HK-2 (cell line): ENCODE results near the gene EEF1AKMT1.

Experiments
- DNase-seq: peaks from one replicate; pipeline ENCODE4 v3.0.0-alpha.2; 2018; ENCODE audit not compliant: unreplicated experiment

Gene EEF1AKMT1

GRCh38 chr13:20719783-20720182, 54.0 kb downstream of the EEF1AKMT1 start:
- no peak for DNase-seq

GRCh38 chr13:20718958-20719566, 54.7 kb downstream of the EEF1AKMT1 start:
- DNase-seq = no peak

DNA sequence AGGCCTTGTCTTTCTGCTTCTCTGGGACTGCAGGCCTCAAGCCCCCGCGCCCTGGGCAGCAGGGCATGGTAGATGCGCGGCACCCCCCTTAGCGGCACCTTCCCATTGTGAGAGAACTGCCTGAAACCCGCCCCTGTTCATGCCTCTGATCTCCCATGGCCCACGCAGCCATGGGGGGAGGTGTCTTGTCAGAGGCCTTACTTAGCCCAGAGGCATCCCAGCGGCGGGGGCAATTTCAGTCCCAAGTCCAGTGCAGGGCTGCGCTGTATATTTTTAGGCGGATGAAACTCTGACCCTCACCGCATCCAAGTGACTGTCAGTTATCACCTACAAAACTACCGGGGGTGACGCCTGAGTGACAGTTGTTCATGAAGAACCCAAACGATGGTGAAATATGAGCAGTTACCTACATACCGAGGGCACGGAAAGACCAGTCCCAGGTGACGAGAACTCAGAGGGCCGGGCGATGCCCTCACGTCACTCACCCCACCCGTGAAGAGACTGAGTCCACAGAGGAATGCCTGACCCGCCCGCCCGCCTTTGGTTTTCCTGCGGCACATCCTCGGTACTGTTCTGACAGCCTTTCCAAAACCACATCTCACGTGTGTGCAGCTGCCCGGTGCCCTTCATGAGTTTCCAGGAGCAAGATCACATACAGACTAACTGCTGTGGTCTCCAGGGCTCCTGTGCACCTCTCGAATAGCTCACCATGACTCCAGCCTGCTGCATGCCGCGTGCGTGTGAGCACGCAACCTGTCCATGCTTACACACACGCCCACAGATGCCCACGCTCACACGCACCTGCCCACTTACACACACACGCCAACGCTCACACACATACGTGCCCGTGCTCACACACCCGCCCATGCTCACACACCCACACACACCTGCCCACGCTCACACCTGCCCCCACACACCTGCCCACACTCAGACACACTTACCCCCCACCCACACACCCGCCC, 55.9 kb downstream of the EEF1AKMT1 start:
- no peak for DNase-seq

GRCh38 chr13:20716951-20717350, 56.8 kb downstream of the EEF1AKMT1 start:
- no peak for DNase-seq

GRCh38 chr13:20715330-20715712, 58.4 kb downstream of the EEF1AKMT1 start:
- DNase-seq = no peak

GRCh38 chr13:20714563-20715329, 59.0 kb downstream of the EEF1AKMT1 start:
- no peak for DNase-seq

GRCh38 chr13:20714161-20714560, 59.6 kb downstream of the EEF1AKMT1 start:
- DNase-seq = no peak

GRCh38 chr13:20713751-20714150, 60.0 kb downstream of the EEF1AKMT1 start:
- DNase-seq = no peak

- no peak for DNase-seq
Observed at GRCh38 chr13:20713014-20713376, 60.8 kb downstream of the EEF1AKMT1 start.

DNA sequence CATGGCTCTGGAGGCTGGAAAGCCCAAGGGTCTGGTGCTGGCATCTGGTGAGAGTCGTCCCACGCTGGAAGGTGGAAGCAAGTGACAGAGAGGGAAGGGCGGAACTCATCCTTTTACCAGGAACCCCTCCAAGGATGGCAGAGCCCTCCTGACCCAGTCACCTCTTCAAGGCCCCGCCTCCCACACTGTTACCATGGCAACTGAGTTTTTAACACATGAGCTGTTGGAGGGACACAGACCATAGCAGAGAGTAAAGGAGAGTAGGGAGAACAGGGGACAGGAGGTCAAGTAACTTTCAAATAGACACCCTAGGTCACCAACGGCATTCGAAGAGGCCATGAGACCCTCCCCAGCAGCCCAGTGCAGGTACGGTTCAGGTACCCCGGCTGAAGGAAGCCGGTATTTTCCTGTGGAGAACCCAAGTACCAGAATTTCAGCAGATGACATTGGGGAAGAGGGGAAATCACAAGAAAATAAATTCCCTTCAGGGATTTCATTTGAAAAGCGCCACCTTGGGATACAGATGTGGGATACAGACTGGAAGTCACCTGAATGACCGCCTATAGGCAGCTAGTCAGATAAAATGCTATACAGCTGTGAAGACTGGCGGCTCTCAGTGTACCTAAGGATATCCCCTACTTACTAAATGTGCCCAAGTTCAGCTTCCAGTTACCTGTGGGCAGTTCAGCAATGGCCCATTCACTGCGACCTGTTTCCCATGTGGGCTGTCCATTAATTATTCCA, 62.3 kb downstream of the EEF1AKMT1 start:
- DNase-seq = no peak

DNA sequence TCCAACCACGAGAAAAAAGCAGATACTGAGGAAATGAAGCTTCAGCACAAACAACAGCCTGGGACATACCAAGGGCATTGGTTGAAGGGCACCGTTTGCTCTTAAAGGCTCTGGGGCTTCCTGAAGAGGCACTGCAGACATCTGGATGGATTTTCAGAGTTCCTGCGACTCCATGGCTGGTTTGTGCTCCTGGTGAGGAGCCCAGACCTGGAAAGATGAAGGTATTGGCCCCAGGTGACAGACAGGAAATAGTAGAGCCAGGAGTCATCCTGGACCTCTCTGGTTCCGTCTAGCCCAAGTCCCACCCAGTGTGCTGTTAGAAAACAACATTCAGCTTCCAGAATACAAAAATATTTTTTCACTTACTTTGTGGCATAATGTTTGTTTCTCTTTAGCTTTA, 64.0 kb downstream of the EEF1AKMT1 start:
- no peak for DNase-seq

DNA sequence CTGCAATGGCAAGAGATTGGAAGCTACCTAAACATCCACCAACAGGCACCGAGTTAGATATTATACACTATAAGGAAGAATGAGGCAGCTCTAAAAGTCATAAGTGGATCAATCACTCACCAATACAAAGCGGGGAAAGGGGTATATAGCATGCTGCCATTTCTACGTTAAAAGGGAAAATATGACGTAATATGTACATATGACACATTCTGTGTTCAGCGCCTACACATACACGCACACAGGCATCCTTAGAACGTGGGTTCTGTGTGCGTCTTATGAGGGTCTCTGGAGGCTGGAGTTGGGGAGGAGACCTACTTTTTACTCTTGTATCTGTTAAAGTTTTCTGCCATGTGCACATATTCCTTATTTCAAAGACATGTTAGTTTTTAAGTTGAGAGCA, 64.4 kb downstream of the EEF1AKMT1 start:
- DNase-seq = no peak

DNA sequence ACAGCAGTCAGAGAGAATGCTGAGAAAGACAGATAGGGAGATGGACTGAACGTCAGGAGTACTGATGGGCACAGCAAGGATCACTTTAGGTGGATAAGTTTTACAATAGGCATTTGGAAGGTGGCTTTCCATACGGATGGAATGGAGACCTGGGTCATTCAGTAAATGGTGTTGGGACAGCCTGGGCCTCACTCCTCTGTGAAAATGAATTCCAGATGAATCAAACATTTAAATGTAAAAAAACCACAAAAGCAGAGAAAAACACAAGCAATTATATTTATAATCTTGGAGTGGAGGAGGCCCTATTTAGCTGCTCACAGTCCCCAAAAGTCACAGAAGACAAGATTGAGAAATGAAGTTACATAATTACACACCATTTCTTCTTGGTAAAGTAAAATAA, 65.5 kb downstream of the EEF1AKMT1 start:
- DNase-seq = no peak

DNA sequence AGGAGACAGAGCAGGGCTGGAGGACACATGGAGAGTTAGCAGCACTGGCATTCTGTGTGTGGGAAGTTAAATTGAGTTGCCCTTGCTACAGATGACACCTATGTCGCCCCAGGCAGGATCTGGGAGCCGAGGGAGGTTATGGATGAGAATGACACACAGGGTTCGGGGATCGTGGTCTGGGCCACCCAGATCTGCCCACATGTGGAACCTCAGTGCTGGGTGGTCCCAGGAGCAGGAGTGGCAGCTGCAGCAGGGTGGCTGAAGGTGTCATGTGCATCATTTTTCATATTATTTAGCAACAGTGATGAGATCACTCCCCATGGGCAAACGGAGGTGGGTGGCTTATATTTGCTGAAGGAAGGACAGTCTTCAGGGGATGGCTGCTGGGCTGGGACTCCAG, 67.1 kb downstream of the EEF1AKMT1 start:
- no peak for DNase-seq

DNA sequence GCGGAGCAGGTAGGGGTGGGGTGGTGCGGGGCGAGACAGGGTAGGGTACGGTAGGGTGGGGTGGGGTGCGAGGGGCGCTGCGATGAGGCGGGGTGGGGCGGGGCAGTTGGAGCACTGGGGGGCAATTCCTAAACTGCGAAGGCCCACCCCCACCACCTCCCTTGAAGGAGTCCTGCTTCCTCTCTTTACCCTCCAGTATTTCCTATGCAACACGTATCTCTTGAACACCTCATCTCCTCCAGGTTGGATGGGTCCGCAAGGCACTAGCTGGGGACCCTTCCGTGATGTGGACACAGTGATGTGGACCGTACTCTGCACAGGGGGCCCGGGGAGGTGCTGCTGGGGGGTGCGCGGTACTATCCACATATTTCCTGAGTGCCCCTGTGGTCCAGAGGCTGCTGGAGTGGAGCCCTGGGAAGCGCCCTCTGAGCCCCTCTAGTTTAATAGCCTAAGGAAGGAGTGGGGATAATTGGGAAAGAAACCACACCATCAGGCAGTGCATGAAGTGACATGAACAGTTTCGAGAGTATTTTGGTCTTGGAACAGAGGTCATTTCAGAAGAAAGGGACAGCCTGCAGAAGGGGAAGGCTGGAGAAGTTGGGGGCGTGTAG, 69.2 kb downstream of the EEF1AKMT1 start:
- no peak for DNase-seq

DNA sequence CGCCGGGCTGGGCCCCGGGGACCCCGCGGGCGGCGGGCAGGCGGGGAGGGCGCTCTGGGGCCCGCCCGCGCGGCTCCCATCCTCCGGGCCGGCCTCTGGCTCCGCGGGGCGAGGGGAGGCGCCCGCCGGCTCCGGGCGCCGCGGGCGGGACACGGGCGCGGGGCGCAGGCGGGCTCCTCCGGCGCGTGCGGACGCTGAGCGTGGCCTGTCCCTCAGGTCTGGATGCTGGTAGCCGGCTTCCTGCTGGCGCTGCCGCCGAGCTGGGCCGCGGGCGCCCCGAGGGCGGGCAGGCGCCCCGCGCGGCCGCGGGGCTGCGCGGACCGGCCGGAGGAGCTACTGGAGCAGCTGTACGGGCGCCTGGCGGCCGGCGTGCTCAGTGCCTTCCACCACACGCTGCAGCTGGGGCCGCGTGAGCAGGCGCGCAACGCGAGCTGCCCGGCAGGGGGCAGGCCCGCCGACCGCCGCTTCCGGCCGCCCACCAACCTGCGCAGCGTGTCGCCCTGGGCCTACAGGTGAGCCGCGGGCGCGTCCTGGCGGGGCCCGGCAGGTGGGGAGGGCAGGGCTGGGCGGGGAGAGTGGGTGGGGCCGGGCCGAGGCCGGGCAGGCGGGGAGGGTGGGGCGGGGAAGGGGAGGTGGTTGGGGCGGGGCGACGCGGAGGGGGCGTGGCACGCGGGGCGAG, 69.8 kb downstream of the EEF1AKMT1 start:
- peak; percentile 67 for DNase-seq

GRCh38 chr13:20702915-20703779, 70.6 kb downstream of the EEF1AKMT1 start, which contains the start of gene IL17D:
TSS of gene IL17D (plus strand) at chr13:20703699. CDS start at chr13:20704002, 303 bp downstream.
- DNase-seq = peak; percentile 20

DNA sequence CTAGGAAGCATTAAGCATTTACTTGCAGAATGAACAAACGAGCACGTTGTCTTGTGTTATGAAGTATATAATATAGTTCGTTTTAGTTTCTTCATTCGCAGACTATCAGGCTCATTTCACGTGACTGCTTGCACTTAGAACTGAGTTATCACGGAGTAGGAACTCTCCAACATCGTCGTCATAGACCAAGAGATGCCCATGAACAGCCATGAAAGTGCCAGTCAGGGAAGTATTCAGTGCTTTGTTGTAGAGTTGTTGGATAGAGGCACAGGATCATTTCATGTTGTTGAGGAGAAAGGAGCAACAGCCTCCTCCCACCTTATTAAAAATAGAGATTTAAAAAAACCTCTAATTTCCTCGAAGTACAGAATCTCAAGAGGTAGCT, 71.2 kb downstream of the EEF1AKMT1 start:
- no peak for DNase-seq

GRCh38 chr13:20701461-20701860, 72.3 kb downstream of the EEF1AKMT1 start:
- no peak for DNase-seq

DNA sequence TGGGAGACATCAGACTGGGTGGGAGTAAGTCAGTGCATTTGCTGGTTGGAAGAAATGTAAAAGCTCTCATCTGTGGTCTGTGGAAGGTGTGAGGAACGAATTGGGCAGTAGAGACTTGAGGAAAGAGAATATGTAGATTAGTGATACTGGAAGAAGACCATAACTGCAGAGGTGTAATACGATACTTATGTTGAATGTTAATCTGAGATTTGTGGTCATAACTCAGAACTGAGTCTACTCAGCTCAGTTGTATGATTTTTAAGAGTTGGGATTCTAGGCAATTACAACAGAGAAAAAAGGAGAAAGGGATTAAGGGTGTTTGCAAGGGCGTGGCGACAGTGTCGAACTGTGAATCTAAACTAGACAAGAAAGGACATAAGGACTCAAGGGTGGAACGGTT, 73.5 kb downstream of the EEF1AKMT1 start:
- no peak for DNase-seq
